AG04449 (cell line): Measurements from ENCODE around the gene CDHR1.

Source experiments
- CTCF ChIA-PET: fragments of 350-600 bp; formaldehyde crosslinking; extraction: SDS; loops from one replicate; lab custom pipeline; 2021; ENCODE audit warnings: antibody characterized with exemption; lab: Yijun Ruan, JAX
- POLR2A ChIA-PET: fragments of 400-600, 350-600 bp; formaldehyde crosslinking; extraction: SDS; loops from one replicate; lab custom pipeline; 2020; ENCODE audit warnings: antibody characterized with exemption, inconsistent platforms; lab: Yijun Ruan, JAX
- DNase-seq: peaks from one replicate; pipeline ENCODE4 v3.0.0-alpha.2; 2010; ENCODE audit warnings: low read depth, low spot score
- H3K4me3 ChIP-seq: 2 replicates; pipeline ENCODE4 v1.5.1; 2011; ENCODE audit warnings: low read depth, mild to moderate bottlenecking, control low read depth, low read length
- TF ChIP-seq, protein P1 (sequence below): IDR thresholded peaks from one replicate; pipeline ENCODE4 v1.5.1; 2011; ENCODE audit warnings: mild to moderate bottlenecking, moderate library complexity, low read length, control low read depth, inconsistent platforms; ENCODE audit not compliant: insufficient read depth; ENCODE audit errors: missing control alignments

Gene CDHR1

DNA sequence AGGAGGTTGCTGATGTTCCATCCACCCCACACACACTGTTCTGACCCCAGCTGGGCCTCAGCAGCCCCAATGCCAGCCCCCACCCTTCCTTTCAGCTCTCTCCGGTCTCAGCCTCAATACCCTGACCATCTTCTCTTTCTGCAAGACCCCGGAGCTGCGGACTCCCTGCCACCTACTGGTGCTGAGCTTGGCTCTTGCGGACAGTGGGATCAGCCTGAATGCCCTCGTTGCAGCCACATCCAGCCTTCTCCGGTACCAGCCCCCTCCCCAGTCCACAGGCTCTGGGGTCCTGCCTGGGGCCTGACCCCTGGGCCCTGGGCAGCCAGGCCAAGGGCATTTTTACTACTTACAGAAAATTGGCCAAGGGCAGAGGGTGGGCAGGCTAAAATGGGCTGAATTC, 53.2 kb downstream of the CDHR1 start:
- H3K4me3 ChIP-seq = no peak overlapping the region
- TF ChIP-seq, protein P1, sequence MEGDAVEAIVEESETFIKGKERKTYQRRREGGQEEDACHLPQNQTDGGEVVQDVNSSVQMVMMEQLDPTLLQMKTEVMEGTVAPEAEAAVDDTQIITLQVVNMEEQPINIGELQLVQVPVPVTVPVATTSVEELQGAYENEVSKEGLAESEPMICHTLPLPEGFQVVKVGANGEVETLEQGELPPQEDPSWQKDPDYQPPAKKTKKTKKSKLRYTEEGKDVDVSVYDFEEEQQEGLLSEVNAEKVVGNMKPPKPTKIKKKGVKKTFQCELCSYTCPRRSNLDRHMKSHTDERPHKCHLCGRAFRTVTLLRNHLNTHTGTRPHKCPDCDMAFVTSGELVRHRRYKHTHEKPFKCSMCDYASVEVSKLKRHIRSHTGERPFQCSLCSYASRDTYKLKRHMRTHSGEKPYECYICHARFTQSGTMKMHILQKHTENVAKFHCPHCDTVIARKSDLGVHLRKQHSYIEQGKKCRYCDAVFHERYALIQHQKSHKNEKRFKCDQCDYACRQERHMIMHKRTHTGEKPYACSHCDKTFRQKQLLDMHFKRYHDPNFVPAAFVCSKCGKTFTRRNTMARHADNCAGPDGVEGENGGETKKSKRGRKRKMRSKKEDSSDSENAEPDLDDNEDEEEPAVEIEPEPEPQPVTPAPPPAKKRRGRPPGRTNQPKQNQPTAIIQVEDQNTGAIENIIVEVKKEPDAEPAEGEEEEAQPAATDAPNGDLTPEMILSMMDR = no peak
- ChIA-PET POLR2A (no interaction called here), CTCF (interaction anchor here (1.3 to 1.7 kb wide), 4 partner anchors 9 to 290 kb away, joined by 3 to 6 read pairs (median 4); no protein-coding TSS in a partner anchor)
- no peak for DNase-seq

DNA sequence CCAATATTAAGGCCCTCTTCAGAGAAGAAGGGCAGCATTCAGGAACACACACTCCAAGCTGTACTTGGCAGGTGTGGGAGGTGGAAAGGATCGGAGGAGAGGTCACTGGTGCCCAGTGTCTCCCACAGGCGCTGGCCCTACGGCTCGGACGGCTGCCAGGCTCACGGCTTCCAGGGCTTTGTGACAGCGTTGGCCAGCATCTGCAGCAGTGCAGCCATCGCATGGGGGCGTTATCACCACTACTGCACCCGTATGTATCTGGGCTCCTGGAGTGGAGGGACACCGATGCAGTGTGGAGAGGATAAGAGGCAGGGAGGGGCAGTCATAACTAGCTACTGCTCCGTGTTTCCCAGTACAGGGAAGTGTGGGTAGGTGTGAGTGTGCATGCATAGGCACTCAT, 54.5 kb downstream of the CDHR1 start:
- CTCF ChIA-PET = interaction anchor here (0.7 to 1.8 kb wide), 6 partner anchors 8 to 290 kb away, joined by 3 to 4 read pairs (median 3); no protein-coding TSS in a partner anchor
- POLR2A ChIA-PET = no interaction called here
- DNase-seq = no peak
- TF ChIP-seq, protein P1 = no peak
- H3K4me3 ChIP-seq = no peak overlapping the region

DNA sequence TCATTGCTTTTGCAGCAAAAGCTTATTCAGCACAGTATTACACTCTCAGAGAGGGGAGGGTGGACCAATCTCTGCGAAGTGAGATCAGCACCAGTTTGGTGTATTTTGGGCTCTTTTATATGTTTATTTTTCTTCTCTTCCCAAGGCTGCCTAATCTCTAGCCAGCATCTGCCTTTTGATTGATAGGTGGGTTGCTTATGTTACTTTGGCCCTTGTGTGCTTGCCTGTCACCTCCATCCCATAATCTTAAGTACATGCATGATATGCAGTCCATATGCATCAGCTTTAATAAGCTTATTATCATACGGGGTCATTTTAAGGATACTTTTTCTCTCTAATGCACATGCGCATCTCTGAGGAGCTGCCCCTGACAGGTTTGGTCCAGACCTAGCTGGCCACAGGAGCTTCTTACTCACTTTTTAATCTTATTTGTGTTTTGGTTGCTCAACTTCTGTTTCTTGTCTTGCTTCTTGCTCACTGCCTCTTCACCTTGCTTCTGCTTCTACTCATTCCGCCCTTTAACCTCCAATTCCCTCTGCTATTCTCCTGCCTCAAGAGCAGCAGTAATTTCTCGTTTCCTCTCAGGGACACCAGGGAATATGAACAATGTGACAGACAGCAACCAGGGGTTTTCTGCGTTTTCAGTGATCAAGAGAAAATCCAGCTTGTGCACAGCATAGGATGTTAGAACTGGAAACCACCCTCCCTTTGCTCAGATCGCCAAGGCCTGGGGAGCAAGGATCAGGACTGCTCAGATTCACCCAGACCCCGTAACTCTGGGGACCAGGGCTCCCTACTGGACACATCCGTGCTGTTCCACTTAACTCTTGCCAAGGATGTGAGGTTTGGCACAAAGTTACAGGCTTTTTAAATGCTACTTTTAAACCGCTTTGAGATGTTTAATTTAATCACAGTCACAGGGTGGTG, 60.5 kb downstream of the CDHR1 start:
- DNase-seq = no peak
- CTCF ChIA-PET = interaction anchor here (0.6 to 2.8 kb wide), 7 partner anchors 9 to 285 kb away, joined by 3 to 27 read pairs (median 4); no protein-coding TSS in a partner anchor
- H3K4me3 ChIP-seq = no peak overlapping the region
- TF ChIP-seq, protein P1 = no peak
- POLR2A ChIA-PET = no interaction called here

DNA sequence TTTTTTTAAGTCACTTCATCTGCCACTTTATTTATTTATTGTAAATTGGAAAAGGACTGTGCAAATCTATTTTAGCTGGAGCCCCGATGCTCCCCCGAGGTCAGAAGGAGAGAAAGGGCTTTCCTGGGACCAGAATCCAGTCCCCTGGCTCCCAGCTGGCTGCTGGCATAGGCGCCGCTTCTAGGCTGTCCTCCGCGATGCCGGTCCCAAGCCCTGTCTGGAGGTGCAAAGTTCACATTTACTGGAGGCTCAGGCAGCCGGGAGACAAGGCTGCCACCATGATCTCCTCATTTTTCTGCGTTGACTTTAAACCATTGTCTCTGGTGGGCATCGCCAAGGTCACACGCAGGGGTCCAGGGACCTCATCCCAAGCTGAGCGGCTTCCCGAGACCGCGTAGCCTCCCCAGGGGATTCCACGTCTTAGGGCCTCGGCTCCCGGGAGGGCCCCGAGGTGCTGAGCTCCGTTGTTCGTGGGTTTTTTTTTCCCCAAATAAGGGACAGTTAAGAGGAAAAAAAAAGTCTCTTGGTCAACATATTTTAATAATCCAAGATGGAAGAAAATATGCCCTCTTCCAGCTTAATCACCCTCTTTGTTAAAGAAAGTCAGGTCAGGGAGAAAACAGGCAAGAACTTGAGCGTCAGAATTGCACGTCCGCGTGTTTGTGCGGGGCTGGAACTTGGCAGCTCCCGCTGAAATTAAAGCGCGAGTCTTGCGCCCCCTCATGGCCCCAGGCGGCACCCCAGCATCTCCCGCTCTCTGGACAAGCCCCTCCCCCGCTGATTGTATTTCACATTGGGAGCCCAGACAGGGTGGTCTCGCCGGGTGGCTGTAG, 62.4 kb downstream of the CDHR1 start:
- no peak for DNase-seq
- POLR2A ChIA-PET = no interaction called here
- H3K4me3 ChIP-seq = no peak overlapping the region
- CTCF ChIA-PET = interaction anchor here (0.7 to 15.6 kb wide), 8 partner anchors 8 to 281 kb away, joined by 3 to 631 read pairs (median 4); no protein-coding TSS in a partner anchor
- TF ChIP-seq, protein P1 = peak; percentile 72

DNA sequence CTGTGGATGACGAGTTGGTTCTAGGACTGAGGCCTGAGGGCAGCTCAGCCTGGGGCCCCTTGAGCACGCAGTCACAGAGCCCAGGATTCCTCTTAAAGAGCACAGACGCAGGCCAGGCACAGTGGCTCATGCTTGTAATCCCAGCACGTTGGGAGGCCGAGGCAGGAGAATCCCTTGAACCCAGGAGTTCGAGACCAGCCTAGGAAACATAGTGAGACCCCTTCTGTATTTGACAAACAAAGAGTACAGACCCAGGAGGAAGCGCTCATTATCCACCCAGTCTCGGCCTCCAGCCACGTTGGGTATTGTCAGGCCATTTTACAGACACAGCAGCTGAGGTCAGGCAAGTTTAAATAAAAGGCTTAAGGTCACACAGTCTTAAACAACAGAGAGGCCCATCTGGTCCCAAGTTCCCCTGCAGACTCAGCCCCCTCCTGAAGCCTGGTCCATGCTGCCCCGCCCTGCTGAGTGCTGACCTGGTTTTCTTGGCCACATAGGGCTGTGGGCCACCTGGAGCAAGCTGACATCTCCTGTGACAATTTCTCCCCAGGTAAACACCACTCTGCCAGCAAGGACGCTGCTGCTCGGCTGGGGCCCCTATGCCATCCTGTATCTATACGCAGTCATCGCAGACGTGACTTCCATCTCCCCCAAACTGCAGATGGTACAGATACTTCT, 63.1 kb downstream of the CDHR1 start:
- TF ChIP-seq, protein P1 = no peak
- H3K4me3 ChIP-seq = no peak overlapping the region
- CTCF ChIA-PET = interaction anchor here (0.6 to 15.6 kb wide), 8 partner anchors 9 to 293 kb away, joined by 3 to 631 read pairs (median 4); no protein-coding TSS in a partner anchor
- POLR2A ChIA-PET = no interaction called here
- no peak for DNase-seq
